Measurements from ENCODE around the gene SPI1.

Gene SPI1

DNA sequence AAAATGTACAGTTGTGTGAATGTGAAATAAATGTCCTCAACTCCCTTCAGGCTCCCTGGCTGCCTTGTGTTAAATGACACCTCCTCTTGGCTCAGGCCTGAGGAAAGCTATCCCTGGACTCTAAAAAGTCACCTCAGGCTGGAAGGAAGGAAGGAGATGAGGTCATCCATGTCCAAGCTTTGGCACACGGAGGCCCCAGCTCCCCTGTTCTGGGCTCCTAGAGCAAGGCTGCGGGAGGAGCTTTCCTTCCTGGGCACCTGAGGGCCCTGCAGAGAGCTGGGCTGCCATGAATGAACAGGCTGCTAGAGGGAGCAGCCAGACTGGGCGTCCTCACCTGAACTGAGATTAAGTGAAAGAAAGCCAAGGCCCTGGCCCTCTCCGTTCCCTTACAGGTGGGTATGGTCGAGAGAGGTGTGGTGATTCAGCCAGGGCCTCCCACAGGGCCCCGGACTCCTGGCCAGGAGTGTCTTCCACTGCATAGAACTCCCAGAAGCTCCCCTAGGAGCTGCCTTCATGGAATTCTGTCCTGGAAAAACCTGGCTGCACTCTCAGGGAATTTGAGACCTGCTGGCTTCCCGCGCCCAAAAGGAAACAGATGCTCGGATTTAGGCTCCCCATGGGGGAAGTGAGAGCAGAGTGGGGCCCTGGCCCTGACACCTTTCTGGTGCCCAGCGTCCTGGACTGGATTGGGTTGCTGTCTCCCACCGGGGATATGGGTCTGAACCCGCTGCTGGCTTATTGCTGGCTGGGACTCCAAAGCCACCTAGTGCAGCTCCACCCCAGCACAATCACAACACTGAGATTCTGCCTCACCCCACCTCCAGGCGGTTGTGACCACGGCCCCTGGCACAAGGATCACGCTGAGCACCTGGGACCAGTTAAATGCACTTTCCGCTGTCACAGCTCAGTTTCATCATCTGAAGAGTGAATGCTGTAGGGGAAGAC, 48.1 kb downstream of the SPI1 start:
- Histone ChIP-seq H3K27ac (peak overlapping the region in 1 of 2 donors; percentile 3), H3K4me3 (no peak overlapping the region)
- DNase-seq (ENCODE audit: low spot score), result peak; percentile 57

DNA sequence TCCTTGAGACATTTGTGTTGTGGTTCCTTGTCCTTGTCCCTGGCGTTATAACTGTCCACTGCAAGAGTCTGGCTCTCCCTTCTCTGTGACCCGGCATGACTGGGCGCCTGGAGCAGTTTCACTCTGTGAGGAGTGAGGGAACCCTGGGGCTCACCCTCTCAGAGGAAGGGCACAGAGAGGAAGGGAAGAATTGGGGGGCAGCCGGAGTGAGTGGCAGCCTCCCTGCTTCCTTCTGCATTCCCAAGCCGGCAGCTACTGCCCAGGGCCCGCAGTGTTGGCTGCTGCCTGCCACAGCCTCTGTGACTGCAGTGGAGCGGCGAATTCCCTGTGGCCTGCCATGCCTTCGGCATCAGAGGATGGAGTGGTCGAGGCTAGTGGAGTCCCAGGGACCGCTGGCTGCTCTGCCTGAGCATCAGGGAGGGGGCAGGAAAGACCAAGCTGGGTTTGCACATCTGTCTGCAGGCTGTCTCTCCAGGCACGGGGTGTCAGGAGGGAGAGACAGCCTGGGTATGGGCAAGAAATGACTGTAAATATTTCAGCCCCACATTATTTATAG, 48.8 kb downstream of the SPI1 start:
- TF ChIP-seq, protein P1, sequence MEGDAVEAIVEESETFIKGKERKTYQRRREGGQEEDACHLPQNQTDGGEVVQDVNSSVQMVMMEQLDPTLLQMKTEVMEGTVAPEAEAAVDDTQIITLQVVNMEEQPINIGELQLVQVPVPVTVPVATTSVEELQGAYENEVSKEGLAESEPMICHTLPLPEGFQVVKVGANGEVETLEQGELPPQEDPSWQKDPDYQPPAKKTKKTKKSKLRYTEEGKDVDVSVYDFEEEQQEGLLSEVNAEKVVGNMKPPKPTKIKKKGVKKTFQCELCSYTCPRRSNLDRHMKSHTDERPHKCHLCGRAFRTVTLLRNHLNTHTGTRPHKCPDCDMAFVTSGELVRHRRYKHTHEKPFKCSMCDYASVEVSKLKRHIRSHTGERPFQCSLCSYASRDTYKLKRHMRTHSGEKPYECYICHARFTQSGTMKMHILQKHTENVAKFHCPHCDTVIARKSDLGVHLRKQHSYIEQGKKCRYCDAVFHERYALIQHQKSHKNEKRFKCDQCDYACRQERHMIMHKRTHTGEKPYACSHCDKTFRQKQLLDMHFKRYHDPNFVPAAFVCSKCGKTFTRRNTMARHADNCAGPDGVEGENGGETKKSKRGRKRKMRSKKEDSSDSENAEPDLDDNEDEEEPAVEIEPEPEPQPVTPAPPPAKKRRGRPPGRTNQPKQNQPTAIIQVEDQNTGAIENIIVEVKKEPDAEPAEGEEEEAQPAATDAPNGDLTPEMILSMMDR (IDR thresholded peaks at IDR 0.05), result no peak
- Histone ChIP-seq H3K27ac (peak overlapping the region in 1 of 2 donors; percentile 3), H3K4me3 (no peak overlapping the region)
- DNase-seq (ENCODE audit: low spot score), result peak; percentile 62

More for the DNA sequence above, 48.1 kb downstream of the SPI1 start:
- TF ChIP-seq, protein P1 (IDR thresholded peaks at IDR 0.05), result no peak

DNA sequence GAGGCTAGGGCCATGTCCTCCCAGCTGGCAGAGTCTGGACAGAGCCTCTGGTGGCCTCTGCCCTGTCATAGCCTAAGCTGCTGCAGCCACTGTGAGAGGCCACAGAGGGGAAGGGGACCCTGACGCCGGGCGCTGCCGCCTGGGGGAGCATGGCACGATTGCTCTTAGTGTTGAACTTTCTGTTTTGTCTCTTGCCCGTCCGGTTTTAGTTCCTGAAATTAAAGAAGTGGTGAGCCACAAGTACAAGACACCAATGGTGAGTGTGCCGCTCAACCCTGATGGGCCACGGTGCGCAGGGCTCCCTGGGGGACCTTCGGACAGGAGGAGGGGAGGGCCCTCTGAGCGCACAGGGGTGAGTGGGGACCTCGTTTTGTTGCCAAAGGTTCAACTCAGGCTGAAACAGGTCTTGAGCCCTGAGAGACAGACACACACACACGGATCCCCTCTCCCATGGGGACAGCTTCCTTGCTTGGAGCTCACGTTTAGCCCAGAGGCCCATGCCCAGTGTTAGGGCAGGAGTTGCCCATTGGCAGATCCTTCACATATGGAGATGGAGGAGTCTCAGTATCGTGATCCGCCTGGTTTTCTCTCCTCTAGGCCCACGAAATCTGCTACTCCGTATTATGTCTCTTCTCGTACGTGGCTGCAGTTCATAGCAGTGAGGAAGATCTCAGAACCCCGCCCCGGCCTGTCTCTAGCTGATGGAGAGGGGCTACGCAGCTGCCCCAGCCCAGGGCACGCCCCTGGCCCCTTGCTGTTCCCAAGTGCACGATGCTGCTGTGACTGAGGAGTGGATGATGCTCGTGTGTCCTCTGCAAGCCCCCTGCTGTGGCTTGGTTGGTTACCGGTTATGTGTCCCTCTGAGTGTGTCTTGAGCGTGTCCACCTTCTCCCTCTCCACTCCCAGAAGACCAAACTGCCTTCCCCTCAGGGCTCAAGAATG, 49.6 kb downstream of the SPI1 start:
- peak; percentile 64 for DNase-seq (ENCODE audit: low spot score)
- Histone ChIP-seq H3K27ac (peak overlapping the region in 1 of 2 donors; percentile 3), H3K4me3 (no peak overlapping the region)
- TF ChIP-seq, protein P1 (IDR thresholded peaks at IDR 0.05), result no peak

DNA sequence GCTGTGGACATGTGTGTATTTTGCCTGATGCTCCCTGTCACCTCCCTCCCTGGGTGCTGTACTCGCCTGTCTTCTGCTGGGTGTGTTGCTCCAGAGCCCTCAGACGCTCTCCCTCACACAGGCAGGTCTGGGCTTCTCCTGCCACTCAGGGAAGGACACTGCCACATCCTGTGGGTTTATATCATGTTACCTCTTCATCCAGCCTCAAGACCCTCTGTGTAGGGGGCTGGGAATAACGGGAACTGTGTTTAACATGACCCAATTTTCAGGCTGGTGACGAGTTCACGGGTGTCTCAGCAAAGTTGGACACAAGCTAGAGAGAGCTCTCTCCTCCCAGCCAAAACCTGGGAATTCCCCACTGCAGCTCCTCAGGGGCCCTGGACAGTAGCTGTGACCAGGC, 50.4 kb downstream of the SPI1 start:
- peak; percentile 50 for DNase-seq (ENCODE audit: low spot score)
- Histone ChIP-seq H3K4me3 (no peak overlapping the region), H3K27ac (no peak overlapping the region)
- TF ChIP-seq, protein P1 (IDR thresholded peaks at IDR 0.05), result no peak

DNA sequence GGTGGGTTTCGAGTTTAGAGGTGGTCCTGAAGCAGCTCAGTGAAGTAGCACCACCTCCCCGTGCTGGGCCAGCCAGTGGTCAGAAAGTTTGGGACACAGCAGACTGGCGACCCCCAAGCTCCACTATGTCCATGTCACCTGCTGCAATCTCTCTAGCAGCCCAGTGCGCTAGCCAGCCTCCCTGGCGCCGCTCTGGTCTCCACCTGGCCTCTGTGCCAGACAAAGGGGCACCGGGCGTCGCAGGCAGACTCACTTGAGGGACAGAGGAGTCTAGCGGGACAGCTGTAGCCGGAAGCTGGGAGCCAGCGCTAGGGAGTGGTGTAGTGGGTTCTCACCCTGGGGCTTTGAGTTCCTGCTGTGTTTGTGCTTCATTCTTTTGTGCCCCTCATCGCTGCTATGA, 51.3 kb downstream of the SPI1 start:
- DNase-seq (ENCODE audit: low spot score), result no peak
- Histone ChIP-seq H3K4me3 (no peak overlapping the region), H3K27ac (no peak overlapping the region)
- TF ChIP-seq, protein P1 (IDR thresholded peaks at IDR 0.05), result no peak

DNA sequence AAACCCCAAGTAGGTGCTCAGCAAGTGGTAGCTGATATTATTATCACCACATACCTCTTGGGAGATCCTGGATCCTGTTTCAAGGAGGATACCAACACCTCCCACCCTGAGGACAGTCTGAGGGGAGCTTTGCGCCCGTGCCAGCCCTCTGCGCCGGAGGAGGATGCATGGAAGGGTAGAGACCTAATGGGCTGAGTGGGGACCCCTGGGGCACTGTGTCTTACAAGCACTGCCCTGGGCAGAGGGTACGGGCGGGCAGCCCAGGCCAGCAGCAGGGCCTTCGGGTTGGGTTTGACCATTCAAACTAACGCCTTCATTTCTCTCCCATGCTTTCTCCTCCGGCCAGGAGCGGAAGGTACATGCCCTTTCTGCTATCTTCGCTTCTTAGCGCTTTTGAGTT, 52.1 kb downstream of the SPI1 start:
- TF ChIP-seq, protein P1 (IDR thresholded peaks at IDR 0.05), result no peak
- Histone ChIP-seq H3K27ac (no peak overlapping the region), H3K4me3 (no peak overlapping the region)
- DNase-seq (ENCODE audit: low spot score), result peak; percentile 54

All from coronary artery (tissue), 2 donors.